Thyroid gland (tissue), 4 donors: ENCODE data around the gene HLCS.

ENCODE experiments used
- POLR2A ChIP-seq, 2 donors: fragments of 450-650 bp; IDR thresholded peaks; one replicate each; pipeline ENCODE4 v1.6.1; 2017; ENCODE audit warnings: antibody characterized with exemption in 2 of 2, mild to moderate bottlenecking in 2 of 2, moderate library complexity in 1 of 2
- TF ChIP-seq, protein P1 (sequence below), 6 experiments: fragments of 200-600 bp in 3 of 6; fragments of 450-650 bp in 3 of 6; sonication (generic) in 3 of 6; IDR thresholded peaks; one replicate each; pipeline ENCODE4 v1.5.1; 2016 to 2019; ENCODE audit warnings: antibody characterized with exemption in 6 of 6, mild to moderate bottlenecking in 2 of 6, inconsistent platforms in 1 of 6, moderate library complexity in 1 of 6

DNA sequence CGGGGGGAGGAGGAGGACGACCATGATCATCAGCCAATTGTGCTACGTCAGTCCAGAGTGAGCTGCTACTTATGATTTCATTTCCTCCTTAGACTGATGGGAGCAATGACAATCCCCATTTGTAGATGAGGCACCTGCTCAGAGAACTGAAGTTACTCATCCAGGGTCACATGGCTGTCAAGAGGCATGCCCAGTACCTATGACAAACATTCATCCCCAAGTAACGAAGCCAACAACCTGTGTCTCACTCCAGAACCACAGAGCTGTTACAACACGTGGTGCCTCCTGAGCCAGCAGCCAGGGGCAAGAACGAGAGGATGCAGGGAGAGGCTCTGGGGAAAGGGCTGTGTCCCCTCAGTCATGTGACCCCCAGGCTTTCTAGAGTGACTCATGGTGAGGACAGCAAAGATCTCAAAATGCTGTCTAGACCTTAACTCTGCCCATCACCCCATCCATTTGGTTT lies 173.9 kb downstream of the HLCS start:
- TF ChIP-seq, protein P1, sequence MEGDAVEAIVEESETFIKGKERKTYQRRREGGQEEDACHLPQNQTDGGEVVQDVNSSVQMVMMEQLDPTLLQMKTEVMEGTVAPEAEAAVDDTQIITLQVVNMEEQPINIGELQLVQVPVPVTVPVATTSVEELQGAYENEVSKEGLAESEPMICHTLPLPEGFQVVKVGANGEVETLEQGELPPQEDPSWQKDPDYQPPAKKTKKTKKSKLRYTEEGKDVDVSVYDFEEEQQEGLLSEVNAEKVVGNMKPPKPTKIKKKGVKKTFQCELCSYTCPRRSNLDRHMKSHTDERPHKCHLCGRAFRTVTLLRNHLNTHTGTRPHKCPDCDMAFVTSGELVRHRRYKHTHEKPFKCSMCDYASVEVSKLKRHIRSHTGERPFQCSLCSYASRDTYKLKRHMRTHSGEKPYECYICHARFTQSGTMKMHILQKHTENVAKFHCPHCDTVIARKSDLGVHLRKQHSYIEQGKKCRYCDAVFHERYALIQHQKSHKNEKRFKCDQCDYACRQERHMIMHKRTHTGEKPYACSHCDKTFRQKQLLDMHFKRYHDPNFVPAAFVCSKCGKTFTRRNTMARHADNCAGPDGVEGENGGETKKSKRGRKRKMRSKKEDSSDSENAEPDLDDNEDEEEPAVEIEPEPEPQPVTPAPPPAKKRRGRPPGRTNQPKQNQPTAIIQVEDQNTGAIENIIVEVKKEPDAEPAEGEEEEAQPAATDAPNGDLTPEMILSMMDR (IDR thresholded peaks at IDR 0.05), result no peak
- TF ChIP-seq POLR2A (IDR thresholded peaks at IDR 0.05), result no peak
